Measurements from ENCODE around the gene RDH16.

GRCh38 chr12:56914724-56915123, 42.7 kb downstream of the RDH16 start:
- TF ChIP-seq CTCF (IDR thresholded peaks at IDR 0.05) = no peak
- no peak for TF ChIP-seq REST (IDR thresholded peaks at IDR 0.05; ENCODE audit: insufficient read depth in 1 of 2, low read depth in 2 of 2, low read length in 1 of 2)
- no peak for TF ChIP-seq SIN3A (IDR thresholded peaks at IDR 0.05; ENCODE audit: borderline replicate concordance, insufficient read depth, low read depth, low read length)
- TF ChIP-seq POLR2AphosphoS5 (IDR thresholded peaks at IDR 0.05; ENCODE audit: low read depth, low read length) = no peak

Measured in Panc1 (cell line).